Fibroblast of mammary gland (primary cell): ENCODE data around the gene FSTL5.

ENCODE experiments used
- DNase-seq: peaks from one replicate; pipeline ENCODE4 v3.0.0-alpha.2; 2010; ENCODE audit warnings: low read depth
- H3K4me3 ChIP-seq: 2 replicates; pipeline ENCODE4 v1.5.1; 2011; ENCODE audit warnings: low read depth, mild to moderate bottlenecking, low read length, moderate library complexity; ENCODE audit not compliant: control insufficient read depth
- CTCF ChIP-seq: conservative IDR thresholded peaks from 2 replicates; pipeline ENCODE4 v1.5.1; 2011; ENCODE audit warnings: low read depth, low read length, inconsistent platforms; ENCODE audit not compliant: control insufficient read depth, insufficient read depth

The FSTL5 gene

GRCh38 chr4:162139412-162139811 is 24.4 kb downstream of the FSTL5 start:
- DNase-seq: no peak
- no peak overlapping the region for H3K4me3 ChIP-seq
- TF ChIP-seq CTCF: no peak

- H3K4me3 ChIP-seq: no peak overlapping the region
- no peak for TF ChIP-seq CTCF
- no peak for DNase-seq
Observed at GRCh38 chr4:162131256-162131655, 32.5 kb downstream of the FSTL5 start.

GRCh38 chr4:162126729-162127128 is 37.1 kb downstream of the FSTL5 start:
- no peak overlapping the region for H3K4me3 ChIP-seq
- no peak for DNase-seq
- no peak for TF ChIP-seq CTCF

GRCh38 chr4:162117051-162117450 is 46.7 kb downstream of the FSTL5 start:
- no peak for TF ChIP-seq CTCF
- DNase-seq: no peak

GRCh38 chr4:162116095-162116779 is 47.6 kb downstream of the FSTL5 start:
- TF ChIP-seq CTCF: no peak
- DNase-seq: no peak
- H3K4me3 ChIP-seq: no peak overlapping the region

More at GRCh38 chr4:162117051-162117450, 46.7 kb downstream of the FSTL5 start:
- no peak overlapping the region for H3K4me3 ChIP-seq

- H3K4me3 ChIP-seq: no peak overlapping the region
- DNase-seq: no peak
Observed at GRCh38 chr4:162115333-162115732, 48.5 kb downstream of the FSTL5 start.

More at GRCh38 chr4:162115333-162115732, 48.5 kb downstream of the FSTL5 start:
- no peak for TF ChIP-seq CTCF
